HCT116 (cell line): ENCODE results near the gene RAD21L1. TPM values are rescaled to one million over a fixed set of nuclear protein-coding genes. Genes with fewer than 3 reads are reported as not detected.

Source experiments
- ATAC-seq: fragments of 200-7000 bp; cut with Tn5 transposase; 2 replicates; pipeline ENCODE4 v1.9.1; 2020; ENCODE audit warnings: mild to moderate bottlenecking, moderate library complexity
- BruUV-seq: library from RNA; stranded (reverse); fragments of 400-500 nt; replicated peaks from 2 replicates; lab custom pipeline; 2021; lab: Mats Ljungman, UMichigan
- CTCF ChIA-PET: fragments of 300-600 bp; sonication (Branson Sonifier 250); formaldehyde crosslinking; loops from one replicate; lab custom pipeline; 2021; ENCODE audit warnings: antibody characterized with exemption; lab: Charles Lee
- POLR2A ChIA-PET: fragments of 300-600, 350-600 bp; sonication (Branson Sonifier 250); formaldehyde crosslinking; loops from one replicate; lab custom pipeline; 2021; ENCODE audit warnings: antibody characterized with exemption; lab: Charles Lee
- RAD21 ChIA-PET, 2 experiments: fragments of 300-600 bp; sonication (Branson Sonifier 250); formaldehyde crosslinking; loops; one replicate each; lab custom pipeline; 2023; ENCODE audit warnings: low total read pairs in 2 of 2; ENCODE audit not compliant: uncharacterized antibody in 2 of 2, unreplicated experiment in 2 of 2, low non-redundant PET in 1 of 2; lab: Charles Lee
- DNase-seq: peaks from one replicate; pipeline ENCODE4 v3.0.0-alpha.2; 2010; ENCODE audit warnings: low read depth, low spot score
- H2AFZ ChIP-seq: fragments of 200-600 bp; shearing (Covaris generic), sonication (generic); 2 replicates; pipeline ENCODE4 v1.6.1; 2017; ENCODE audit warnings: low read depth, mixed run types, mixed read lengths, antibody characterized with exemption, low read length; ENCODE audit not compliant: poor library complexity, severe bottlenecking
- H3K27ac ChIP-seq: 2 replicates; pipeline ENCODE4 v1.5.1; 2012; ENCODE audit warnings: low read depth, low read length
- H3K27me3 ChIP-seq: fragments of 200-600 bp; sonication (generic); 2 replicates; pipeline ENCODE4 v1.6.1; 2016; ENCODE audit warnings: mixed run types, low read length, mixed read lengths; ENCODE audit not compliant: insufficient read depth
- H3K36me3 ChIP-seq, 2 experiments: fragments of 200-500 bp in 1 of 2; fragments of 200-600 bp in 1 of 2; sonication (Bioruptor generic) in 1 of 2; sonication (generic) in 1 of 2; 2 replicates each; pipeline versions ENCODE4 v1.5.1 to v1.6.1; 2014 to 2016; ENCODE audit warnings: low read length in 2 of 2, inconsistent platforms in 1 of 2, mixed read lengths in 1 of 2, mixed run types in 1 of 2; ENCODE audit not compliant: insufficient read depth in 2 of 2, control insufficient read depth in 1 of 2
- H3K4me1 ChIP-seq, 2 experiments: fragments of 200-600 bp in 1 of 2; sonication (generic) in 1 of 2; 2 replicates each; pipeline versions ENCODE4 v1.5.1 to v1.6.1; 2012 to 2017; ENCODE audit warnings: low read length in 2 of 2, inconsistent platforms in 1 of 2, mild to moderate bottlenecking in 1 of 2, mixed read lengths in 1 of 2, mixed run types in 1 of 2, moderate library complexity in 1 of 2; ENCODE audit not compliant: insufficient read depth in 2 of 2, control insufficient read depth in 1 of 2
- H3K4me2 ChIP-seq: fragments of 200-600 bp; sonication (generic); 2 replicates; pipeline ENCODE4 v1.6.1; 2017; ENCODE audit warnings: mixed run types, low read length, mixed read lengths
- H3K4me3 ChIP-seq, 2 experiments: fragments of 200-600 bp in 1 of 2; sonication (generic) in 1 of 2; replicated peaks in 1 of 2; 2 replicates each; pipeline ENCODE4 v1.5.1; 2011 to 2016; ENCODE audit warnings: low read length in 2 of 2, control low read depth in 1 of 2, low read depth in 1 of 2, mild to moderate bottlenecking in 1 of 2, mixed read lengths in 1 of 2, mixed run types in 1 of 2
- H3K79me2 ChIP-seq: fragments of 200-600 bp; sonication (generic); 2 replicates; pipeline ENCODE4 v1.6.1; 2017; ENCODE audit warnings: mild to moderate bottlenecking, mixed run types, low read length, moderate library complexity, mixed read lengths; ENCODE audit not compliant: insufficient read depth
- H3K9ac ChIP-seq: fragments of 200-600 bp; sonication (generic); 2 replicates; pipeline ENCODE4 v1.6.1; 2016; ENCODE audit warnings: low read length, mixed read lengths
- H3K9me2 ChIP-seq: fragments of 200-600 bp; sonication (generic), shearing (Covaris generic); 2 replicates; pipeline ENCODE4 v1.6.1; 2017; ENCODE audit warnings: mixed run types, mild to moderate bottlenecking, moderate library complexity; ENCODE audit not compliant: insufficient read depth
- H3K9me3 ChIP-seq, 2 experiments: fragments of 200-500 bp in 1 of 2; fragments of 200-600 bp in 1 of 2; sonication (Bioruptor generic) in 1 of 2; sonication (generic) in 1 of 2; 2 replicates each; pipeline ENCODE4 v1.6.1; 2014 to 2017; ENCODE audit warnings: low read length in 2 of 2, mixed read lengths in 2 of 2, inconsistent platforms in 1 of 2, low read depth in 1 of 2, mild to moderate bottlenecking in 1 of 2, mixed run types in 1 of 2, moderate library complexity in 1 of 2; ENCODE audit not compliant: control insufficient read depth in 1 of 2, insufficient read depth in 1 of 2
- H4K20me1 ChIP-seq: fragments of 200-600 bp; sonication (generic), shearing (Covaris generic); 2 replicates; pipeline ENCODE4 v1.6.1; 2017; ENCODE audit warnings: mixed run types, mild to moderate bottlenecking, moderate library complexity; ENCODE audit not compliant: insufficient read depth
- CBX3 ChIP-seq: IDR thresholded peaks from 2 replicates; pipeline ENCODE4 v1.6.1; 2012; ENCODE audit warnings: low read depth
- EGR1 ChIP-seq: IDR thresholded peaks from 2 replicates; pipeline ENCODE4 v1.6.1; 2012; ENCODE audit warnings: low read depth
- RAD21 ChIP-seq: IDR thresholded peaks from 2 replicates; pipeline ENCODE4 v1.6.1; 2012; ENCODE audit warnings: low read depth, mild to moderate bottlenecking
- SP1 ChIP-seq: IDR thresholded peaks from 2 replicates; pipeline ENCODE4 v1.6.1; 2012; ENCODE audit warnings: low read depth
- SRF ChIP-seq: IDR thresholded peaks from 2 replicates; pipeline ENCODE4 v1.6.1; 2012; ENCODE audit warnings: low read depth
- YY1 ChIP-seq: IDR thresholded peaks from 2 replicates; pipeline ENCODE4 v1.6.1; 2011; ENCODE audit warnings: low read length, low read depth, moderate library complexity, mild to moderate bottlenecking; ENCODE audit not compliant: insufficient replicate concordance; ENCODE audit errors: extremely low read depth
- ZNF274 ChIP-seq: fragments of 200-500 bp; sonication (Bioruptor generic); IDR thresholded peaks from 2 replicates; pipeline ENCODE4 v1.6.1; 2014; ENCODE audit warnings: mild to moderate bottlenecking, low read depth, low read length, inconsistent platforms
- intact Hi-C: fragments of 100-400 bp; cut with micrococcal nuclease; formaldehyde crosslinking; loops from 2 replicates; pipeline ENCODE4 v1.10.0; 2022
- total RNA-seq: library from RNA; stranded (reverse); gene quantifications from one replicate; pipeline ENCODE4 v1.2.1, GENCODE V29; 2021; ENCODE audit not compliant: unreplicated experiment
- TF ChIP-seq, protein P1 (sequence below): IDR thresholded peaks from 2 replicates; pipeline ENCODE4 v1.6.1; 2011; ENCODE audit warnings: mild to moderate bottlenecking, low read length, moderate library complexity; ENCODE audit not compliant: insufficient replicate concordance; ENCODE audit errors: extremely low read depth
- TF ChIP-seq, protein P2 (sequence below): IDR thresholded peaks from 2 replicates; pipeline ENCODE4 v1.6.1; 2012

RAD21L1 gene
- total RNA-seq, 1 experiment from 2014 or later: 0.17 TPM

DNA sequence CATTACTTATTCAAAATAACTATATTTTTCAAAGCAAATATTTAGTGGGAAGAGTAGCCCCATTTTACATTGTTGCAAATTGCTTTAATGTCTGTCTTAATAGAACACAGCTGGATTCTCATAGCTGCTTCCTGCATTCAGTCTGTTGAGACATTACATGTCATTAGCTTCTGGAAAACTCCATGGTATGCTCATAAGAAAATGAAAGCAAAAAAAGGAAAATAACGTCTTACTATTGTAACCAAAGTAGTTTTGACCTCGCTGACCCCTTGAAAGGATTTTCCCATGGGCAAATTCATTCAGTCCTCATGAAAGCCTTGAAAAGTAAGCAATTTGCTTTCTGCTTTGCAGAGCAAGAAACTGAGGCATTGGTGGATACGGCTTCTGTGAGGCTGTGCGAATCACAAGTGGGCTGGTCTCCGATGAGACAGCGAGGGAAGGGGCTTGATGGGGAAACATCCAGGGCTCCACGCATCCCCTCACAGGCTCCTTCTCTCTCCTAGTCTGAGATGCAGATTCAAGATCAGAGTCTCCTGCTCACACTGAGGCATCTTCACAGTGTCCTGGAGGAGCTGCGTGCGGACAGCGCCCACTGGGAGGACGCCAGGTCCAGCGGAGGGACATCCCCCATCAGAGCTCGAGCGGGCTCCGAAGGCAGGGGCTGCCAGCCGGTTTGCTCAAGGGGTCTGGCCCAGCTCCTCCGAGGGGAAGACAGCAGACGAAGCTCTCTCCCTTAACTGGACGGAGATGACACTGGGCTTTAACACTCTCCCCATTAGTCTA is 19.3 kb upstream of the RAD21L1 start:
- DNase-seq: no peak
- no peaks in the 10 kb centered on the region for H3K9me2 ChIP-seq
- H3K4me3 ChIP-seq: no peak overlapping the region
- no peak overlapping the region for H3K9ac ChIP-seq
- TF ChIP-seq YY1: no peak
- TF ChIP-seq, protein P1, sequence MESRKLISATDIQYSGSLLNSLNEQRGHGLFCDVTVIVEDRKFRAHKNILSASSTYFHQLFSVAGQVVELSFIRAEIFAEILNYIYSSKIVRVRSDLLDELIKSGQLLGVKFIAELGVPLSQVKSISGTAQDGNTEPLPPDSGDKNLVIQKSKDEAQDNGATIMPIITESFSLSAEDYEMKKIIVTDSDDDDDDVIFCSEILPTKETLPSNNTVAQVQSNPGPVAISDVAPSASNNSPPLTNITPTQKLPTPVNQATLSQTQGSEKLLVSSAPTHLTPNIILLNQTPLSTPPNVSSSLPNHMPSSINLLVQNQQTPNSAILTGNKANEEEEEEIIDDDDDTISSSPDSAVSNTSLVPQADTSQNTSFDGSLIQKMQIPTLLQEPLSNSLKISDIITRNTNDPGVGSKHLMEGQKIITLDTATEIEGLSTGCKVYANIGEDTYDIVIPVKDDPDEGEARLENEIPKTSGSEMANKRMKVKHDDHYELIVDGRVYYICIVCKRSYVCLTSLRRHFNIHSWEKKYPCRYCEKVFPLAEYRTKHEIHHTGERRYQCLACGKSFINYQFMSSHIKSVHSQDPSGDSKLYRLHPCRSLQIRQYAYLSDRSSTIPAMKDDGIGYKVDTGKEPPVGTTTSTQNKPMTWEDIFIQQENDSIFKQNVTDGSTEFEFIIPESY: no peak
- no peak for TF ChIP-seq ZNF274
- no peak for TF ChIP-seq SP1
- TF ChIP-seq SRF: no peak
- TF ChIP-seq, protein P2, sequence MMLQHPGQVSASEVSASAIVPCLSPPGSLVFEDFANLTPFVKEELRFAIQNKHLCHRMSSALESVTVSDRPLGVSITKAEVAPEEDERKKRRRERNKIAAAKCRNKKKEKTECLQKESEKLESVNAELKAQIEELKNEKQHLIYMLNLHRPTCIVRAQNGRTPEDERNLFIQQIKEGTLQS: no peak
- no peak for TF ChIP-seq EGR1
- TF ChIP-seq RAD21: no peak
- TF ChIP-seq CBX3: no peak
- H3K79me2 ChIP-seq: no peaks in the 10 kb centered on the region
- H3K27me3 ChIP-seq: peaks cover 11% of the 10 kb centered on the region
- intact Hi-C loops: no loop called here
- RAD21 ChIA-PET: no interaction called here
- CTCF ChIA-PET: no interaction called here
- no TSS peak for BruUV-seq
- H3K36me3 ChIP-seq: no peaks in the 10 kb centered on the region
- H4K20me1 ChIP-seq: no peaks in the 10 kb centered on the region
- peaks cover 0 to 9% of the 10 kb centered on the region in 2 experiments; a peak in 1 of 4 replicates for H3K4me1 ChIP-seq
- POLR2A ChIA-PET: no interaction called here
- H3K9me3 ChIP-seq: no peaks in the 10 kb centered on the region
- H3K27ac ChIP-seq: no peak overlapping the region
- H3K4me2 ChIP-seq: no peak overlapping the region
- no peak overlapping the region for H2AFZ ChIP-seq
- ATAC-seq: no peak
